Tibial artery (tissue), 4 donors: ENCODE results near the gene AK5.

Experiments used
- DNase-seq, 2 donors: peaks; one replicate each; pipeline ENCODE4 v3.0.0-alpha.2; 2019
- H3K27ac ChIP-seq, 2 donors: fragments of 200-600 bp; sonication (generic) in 1 of 2; 1 replicate in 1 of 2; 2 replicates in 1 of 2; pipeline ENCODE4 v1.5.1; 2018 to 2019; ENCODE audit warnings: mild to moderate bottlenecking in 1 of 2
- H3K27me3 ChIP-seq, 2 donors: fragments of 200-600 bp; sonication (generic) in 1 of 2; one replicate each; pipeline versions ENCODE4 v1.5.1 to v1.6.0; 2016 to 2019
- H3K36me3 ChIP-seq, 3 donors: fragments of 200-600 bp; sonication (generic) in 2 of 3; one replicate each; pipeline ENCODE4 v1.5.1; 2016 to 2019; ENCODE audit warnings: mild to moderate bottlenecking in 2 of 3
- H3K4me1 ChIP-seq, 4 donors: fragments of 200-600 bp; sonication (generic) in 2 of 4; 1 replicate in 3 of 4; 2 replicates in 1 of 4; pipeline ENCODE4 v1.5.1; 2016 to 2019
- H3K4me3 ChIP-seq, 2 donors: fragments of 200-600 bp; sonication (generic) in 1 of 2; 1 replicate in 1 of 2; 2 replicates in 1 of 2; pipeline ENCODE4 v1.5.1; 2018 to 2019; ENCODE audit warnings: mild to moderate bottlenecking in 2 of 2
- H3K9me3 ChIP-seq, 3 donors: fragments of 200-600 bp; sonication (generic) in 1 of 3; one replicate each; pipeline ENCODE4 v1.5.1; 2016 to 2019
- intact Hi-C: fragments of 100-400 bp; cut with DNase I; formaldehyde crosslinking; loops from one replicate; pipeline ENCODE4 v1.15.0; 2023; ENCODE audit warnings: low total_unique reads
- TF ChIP-seq, protein P1 (sequence below), 2 experiments: fragments of 200-600 bp in 1 of 2; fragments of 450-650 bp in 1 of 2; IDR thresholded peaks; one replicate each; pipeline ENCODE4 v1.5.1; 2017 to 2019; ENCODE audit warnings: antibody characterized with exemption in 2 of 2, mild to moderate bottlenecking in 1 of 2, moderate library complexity in 1 of 2

AK5 gene

DNA sequence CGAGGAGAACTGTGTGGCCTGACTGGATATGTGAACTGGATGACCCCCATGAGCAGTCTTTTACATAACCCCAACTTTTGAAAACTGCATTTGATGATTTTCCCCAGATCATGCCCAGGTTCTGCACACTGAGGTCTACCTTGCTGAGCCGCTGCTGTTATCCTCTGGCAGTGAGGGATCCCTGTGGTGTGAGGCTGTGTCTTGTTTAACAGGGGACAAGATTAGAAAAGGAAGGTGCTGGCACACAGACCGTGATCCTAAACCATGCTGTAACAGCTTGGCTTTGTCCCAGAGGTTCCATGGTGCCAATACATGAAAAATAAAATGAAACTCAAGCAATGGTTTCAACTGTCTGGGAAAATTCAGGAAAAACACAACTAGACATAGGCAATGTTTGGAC, 266.5 kb downstream of the AK5 start:
- no peak for DNase-seq
- Histone ChIP-seq H3K27me3 (no peaks in the 10 kb centered on the region), H3K36me3 (no peaks in the 10 kb centered on the region), H3K4me3 (no peak overlapping the region), H3K27ac (no peak overlapping the region), H3K9me3 (no peaks in the 10 kb centered on the region), H3K4me1 (peaks cover 0 to 12% (median 1%) of the 10 kb centered on the region in 4 donors)
- intact Hi-C loops, result no loop called here
- TF ChIP-seq, protein P1, sequence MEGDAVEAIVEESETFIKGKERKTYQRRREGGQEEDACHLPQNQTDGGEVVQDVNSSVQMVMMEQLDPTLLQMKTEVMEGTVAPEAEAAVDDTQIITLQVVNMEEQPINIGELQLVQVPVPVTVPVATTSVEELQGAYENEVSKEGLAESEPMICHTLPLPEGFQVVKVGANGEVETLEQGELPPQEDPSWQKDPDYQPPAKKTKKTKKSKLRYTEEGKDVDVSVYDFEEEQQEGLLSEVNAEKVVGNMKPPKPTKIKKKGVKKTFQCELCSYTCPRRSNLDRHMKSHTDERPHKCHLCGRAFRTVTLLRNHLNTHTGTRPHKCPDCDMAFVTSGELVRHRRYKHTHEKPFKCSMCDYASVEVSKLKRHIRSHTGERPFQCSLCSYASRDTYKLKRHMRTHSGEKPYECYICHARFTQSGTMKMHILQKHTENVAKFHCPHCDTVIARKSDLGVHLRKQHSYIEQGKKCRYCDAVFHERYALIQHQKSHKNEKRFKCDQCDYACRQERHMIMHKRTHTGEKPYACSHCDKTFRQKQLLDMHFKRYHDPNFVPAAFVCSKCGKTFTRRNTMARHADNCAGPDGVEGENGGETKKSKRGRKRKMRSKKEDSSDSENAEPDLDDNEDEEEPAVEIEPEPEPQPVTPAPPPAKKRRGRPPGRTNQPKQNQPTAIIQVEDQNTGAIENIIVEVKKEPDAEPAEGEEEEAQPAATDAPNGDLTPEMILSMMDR (IDR thresholded peaks at IDR 0.05), result no peak

DNA sequence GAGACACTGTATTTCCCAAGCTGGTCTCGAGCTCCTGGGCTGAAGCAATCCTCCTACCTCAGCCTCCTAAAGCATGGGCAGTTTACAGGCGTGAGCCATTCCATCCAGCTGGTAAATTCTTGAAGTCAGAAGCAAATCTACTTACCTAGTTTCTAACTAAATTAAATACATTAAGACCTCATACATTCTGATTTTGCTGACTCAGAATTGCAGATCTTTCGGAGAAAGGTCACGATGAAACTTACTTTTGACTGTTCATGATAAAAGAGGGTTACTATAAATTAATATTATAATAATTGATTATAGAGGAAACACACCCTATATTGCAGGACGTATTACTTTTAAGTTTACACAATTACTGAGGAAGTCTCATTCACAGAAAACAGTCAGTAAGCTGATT, 268.3 kb downstream of the AK5 start:
- H3K4me3 ChIP-seq, result no peak overlapping the region
- TF ChIP-seq, protein P1 (IDR thresholded peaks at IDR 0.05), result no peak
- peaks cover 0 to 12% (median 1%) of the 10 kb centered on the region in 4 donors for H3K4me1 ChIP-seq
- no peak overlapping the region for H3K27ac ChIP-seq
- no peaks in the 10 kb centered on the region for H3K36me3 ChIP-seq
- intact Hi-C loops, result no loop called here
- H3K9me3 ChIP-seq, result no peaks in the 10 kb centered on the region
- no peaks in the 10 kb centered on the region for H3K27me3 ChIP-seq
- DNase-seq, result no peak

DNA sequence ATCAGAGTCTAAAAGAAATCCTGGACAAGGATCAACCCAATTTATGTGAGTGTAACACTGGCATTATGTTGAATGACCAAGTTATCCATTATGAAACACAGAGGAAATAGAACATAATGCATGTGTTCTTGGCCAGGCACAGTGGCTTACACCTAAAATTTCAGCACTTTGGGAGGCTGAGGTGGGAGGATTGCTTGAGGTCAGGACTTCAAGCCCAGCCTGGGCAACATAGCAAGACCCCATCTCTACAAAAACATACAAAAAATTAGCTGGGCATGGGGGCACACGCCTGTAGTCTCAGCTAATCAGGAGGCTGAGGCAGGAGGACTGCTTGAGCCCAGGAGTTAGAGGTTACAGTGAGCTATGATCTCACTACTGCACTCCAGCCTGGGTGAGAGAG, 270.8 kb downstream of the AK5 start:
- TF ChIP-seq, protein P1 (IDR thresholded peaks at IDR 0.05), result no peak
- H3K36me3 ChIP-seq, result no peaks in the 10 kb centered on the region
- no peak for DNase-seq
- peaks cover 0 to 10% (median 1%) of the 10 kb centered on the region in 4 donors for H3K4me1 ChIP-seq
- H3K9me3 ChIP-seq, result no peaks in the 10 kb centered on the region
- H3K27me3 ChIP-seq, result no peaks in the 10 kb centered on the region
- intact Hi-C loops, result no loop called here
- no peak overlapping the region for H3K27ac ChIP-seq
- no peak overlapping the region for H3K4me3 ChIP-seq

DNA sequence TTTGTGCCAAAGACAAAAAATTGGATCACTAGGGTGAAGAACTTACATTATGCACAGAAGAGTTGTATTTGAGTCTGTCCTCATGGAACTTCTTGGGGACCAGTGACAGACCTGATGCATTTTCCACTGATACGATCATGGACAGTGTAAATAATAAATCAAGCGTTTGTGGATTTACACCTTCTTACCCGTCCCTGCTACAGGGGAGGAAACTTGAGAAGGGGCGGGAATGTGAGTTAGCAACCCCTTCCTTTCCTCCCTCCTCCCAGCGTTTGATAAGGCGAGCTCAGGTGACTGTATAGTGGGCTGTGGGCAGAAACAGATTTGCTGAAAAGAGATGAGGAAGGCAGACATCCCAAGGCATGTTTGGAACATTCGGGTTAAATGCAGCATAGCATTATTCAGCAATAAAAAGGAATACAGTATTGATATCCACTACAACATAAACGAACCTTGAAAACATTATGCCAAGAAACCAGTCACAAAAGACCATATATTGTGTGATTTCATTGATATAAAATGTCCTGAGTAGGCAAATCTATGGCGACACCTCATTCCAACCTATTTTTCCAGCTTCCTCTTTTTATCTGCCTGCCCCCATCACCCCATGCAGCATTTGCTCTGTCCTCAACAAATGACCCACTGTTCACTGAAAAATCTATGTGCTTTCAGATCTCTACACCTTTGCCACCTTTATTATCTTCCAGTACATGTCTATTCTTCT, 271.9 kb downstream of the AK5 start:
- TF ChIP-seq, protein P1 (IDR thresholded peaks at IDR 0.05), result no peak
- Histone ChIP-seq H3K27ac (no peak overlapping the region), H3K4me3 (no peak overlapping the region), H3K36me3 (peaks cover 0 to 5% (median 0%) of the 10 kb centered on the region in 3 donors), H3K4me1 (no peaks in the 10 kb centered on the region), H3K9me3 (no peaks in the 10 kb centered on the region), H3K27me3 (no peaks in the 10 kb centered on the region)
- DNase-seq, result no peak
- intact Hi-C loops, result no loop called here

- TF ChIP-seq, protein P1 (IDR thresholded peaks at IDR 0.05), result no peak
- DNase-seq, result no peak
- H3K36me3 ChIP-seq, result peaks cover 0 to 14% (median 13%) of the 10 kb centered on the region in 3 donors
- H3K4me3 ChIP-seq, result no peak overlapping the region
- intact Hi-C loops, result no loop called here
- H3K9me3 ChIP-seq, result no peaks in the 10 kb centered on the region
- H3K27ac ChIP-seq, result no peak overlapping the region
- H3K27me3 ChIP-seq, result no peaks in the 10 kb centered on the region
- H3K4me1 ChIP-seq, result no peaks in the 10 kb centered on the region
Observed at GRCh38 chr1:77556045-77556444, 274.2 kb downstream of the AK5 start.
